GM12865 (cell line): ENCODE measurements around the gene NONO.
A peak's percentile ranks its signal among the peaks of the same experiment; 100 is the strongest.

Experiments
- DNase-seq: peaks from one replicate; pipeline ENCODE4 v3.0.0; 2010; ENCODE audit warnings: low read depth
- H3K4me3 ChIP-seq: 2 replicates; pipeline ENCODE4 v1.5.1; 2011; ENCODE audit warnings: mild to moderate bottlenecking, low read depth, low read length, control low read depth
- CTCF ChIP-seq: IDR thresholded peaks from 2 replicates; pipeline ENCODE4 v1.5.1; 2011; ENCODE audit warnings: low read length, control low read depth, low read depth, inconsistent platforms; ENCODE audit not compliant: insufficient read depth; ENCODE audit errors: missing control alignments

NONO gene

GRCh38 chrX:71245159-71245558, 38.3 kb upstream of the NONO start:
- DNase-seq = no peak
- no peak for TF ChIP-seq CTCF

GRCh38 chrX:71250841-71251240, 32.6 kb upstream of the NONO start:
- peak; percentile 24 for DNase-seq
- TF ChIP-seq CTCF = no peak
- no peak overlapping the region for H3K4me3 ChIP-seq

More at GRCh38 chrX:71245159-71245558, 38.3 kb upstream of the NONO start:
- H3K4me3 ChIP-seq = no peak overlapping the region

- no peak for TF ChIP-seq CTCF
- peak overlapping the region; percentile 91; the same call in 1 of the 2 replicates for H3K4me3 ChIP-seq
Measured at GRCh38 chrX:71251466-71251973, 31.9 kb upstream of the NONO start.

GRCh38 chrX:71252221-71252620, 31.2 kb upstream of the NONO start:
- H3K4me3 ChIP-seq = peak overlapping the region; percentile 91
- no peak for DNase-seq
- no peak for TF ChIP-seq CTCF

More at GRCh38 chrX:71251466-71251973, 31.9 kb upstream of the NONO start:
- peak; percentile 11 for DNase-seq

GRCh38 chrX:71253253-71254091, 30.0 kb upstream of the NONO start:
- peak; percentile 67 for TF ChIP-seq CTCF
- peak overlapping the region; percentile 91 for H3K4me3 ChIP-seq
- DNase-seq = peak; percentile 57

DNA sequence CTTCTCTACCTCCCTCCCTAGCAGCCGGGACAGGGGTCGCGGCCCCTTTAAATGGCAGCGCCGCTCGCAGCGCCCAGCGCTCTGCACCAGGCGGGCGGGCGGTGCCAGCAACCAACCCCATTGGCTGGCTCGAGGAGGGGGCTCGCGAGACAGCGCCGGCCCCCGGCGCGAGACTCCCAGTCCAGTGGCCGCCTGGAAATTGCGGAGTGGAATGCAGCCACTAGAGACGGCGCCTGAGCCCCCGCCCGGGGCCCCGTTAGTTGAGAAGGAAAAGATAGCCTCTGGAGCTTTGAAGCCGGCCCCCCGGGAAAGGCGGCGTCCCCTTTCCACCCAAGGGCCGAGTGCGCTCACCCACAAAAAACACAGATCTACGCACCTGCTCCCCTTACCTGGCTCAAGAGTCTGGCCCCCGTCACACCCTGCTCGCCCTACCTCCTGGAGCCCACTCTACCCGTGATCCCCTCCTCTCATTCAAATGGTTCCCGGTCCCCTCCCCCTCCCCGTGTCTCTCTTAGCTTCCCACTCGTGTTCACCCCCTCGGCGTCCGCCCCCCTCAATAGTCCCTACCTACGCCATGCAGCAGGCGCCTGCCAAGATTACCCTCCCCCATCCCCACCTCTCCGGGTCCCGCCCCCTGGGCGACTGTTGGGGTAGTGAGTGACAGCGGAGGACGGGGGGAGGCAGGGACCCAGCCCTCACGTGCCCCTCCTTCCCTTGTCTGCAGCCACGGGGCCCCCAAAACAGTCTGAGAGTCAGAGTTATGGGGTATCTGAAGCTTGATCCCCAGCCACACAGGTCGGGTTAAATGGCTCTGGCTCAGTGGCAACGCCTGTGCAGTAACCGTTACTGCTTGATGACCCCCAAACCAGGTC, 29.1 kb upstream of the NONO start, which contains the start of gene ZMYM3:
TSS of gene ZMYM3 (minus strand) at position 49 of the 872 bp plus-strand sequence. CDS start 885 bp downstream, outside the sequence.
- H3K4me3 ChIP-seq = peak within 1 kb of the TSS; percentile 91
- peak; percentile 90 for DNase-seq
- no peak for TF ChIP-seq CTCF
